Astrocyte (in vitro differentiated cells and primary cell): ENCODE measurements around the gene LRRFIP1. TPM values are rescaled to one million over a fixed set of nuclear protein-coding genes. Genes with fewer than 3 reads are reported as not detected.
"Not testable (repeated sequence)": the region's sequence is repeated elsewhere in the genome, so short reads cannot be mapped to it uniquely, and the experiment has no call there.

ENCODE experiments used
- DNase-seq: peaks from one replicate; pipeline ENCODE4 v3.0.0-alpha.2; 2010; ENCODE audit warnings: low read depth
- FAIRE-seq: peaks from 2 replicates; lab custom pipeline; 2011; peaks lifted over from hg19 to GRCh38; lab: Jason Lieb, UNC
- H2AFZ ChIP-seq: 2 replicates; pipeline ENCODE4 v1.6.0; 2012; ENCODE audit warnings: low read depth, low read length, inconsistent platforms
- H3K27ac ChIP-seq: 2 replicates; pipeline ENCODE4 v1.5.1; 2011; ENCODE audit warnings: low read depth, low read length, inconsistent platforms
- H3K27me3 ChIP-seq: 2 replicates; pipeline ENCODE4 v1.6.0; 2011; ENCODE audit warnings: low read length, inconsistent platforms; ENCODE audit not compliant: insufficient read depth
- H3K36me3 ChIP-seq: 2 replicates; pipeline ENCODE4 v1.5.1; 2011; ENCODE audit warnings: low read length, inconsistent platforms; ENCODE audit not compliant: insufficient read depth
- H3K4me1 ChIP-seq: 2 replicates; pipeline ENCODE4 v1.5.1; 2011; ENCODE audit warnings: low read length, inconsistent platforms; ENCODE audit not compliant: insufficient read depth
- H3K4me2 ChIP-seq: 2 replicates; pipeline ENCODE4 v1.6.0; 2012; ENCODE audit warnings: low read length, inconsistent platforms
- H3K4me3 ChIP-seq: 2 replicates; pipeline ENCODE4 v1.5.1; 2011; ENCODE audit warnings: low read depth, mild to moderate bottlenecking, low read length, inconsistent platforms; ENCODE audit not compliant: insufficient read depth
- H3K79me2 ChIP-seq: 2 replicates; pipeline ENCODE4 v1.6.0; 2012; ENCODE audit warnings: mild to moderate bottlenecking, low read length, inconsistent platforms; ENCODE audit not compliant: insufficient read depth
- H3K9ac ChIP-seq: 2 replicates; pipeline ENCODE4 v1.6.0; 2012; ENCODE audit warnings: mild to moderate bottlenecking, low read length, inconsistent platforms
- H3K9me3 ChIP-seq: 2 replicates; pipeline ENCODE4 v1.5.1; 2012; ENCODE audit warnings: low read depth, mild to moderate bottlenecking, low read length, inconsistent platforms; ENCODE audit not compliant: insufficient read depth
- H4K20me1 ChIP-seq: 2 replicates; pipeline ENCODE4 v1.6.0; 2012; ENCODE audit warnings: low read length, inconsistent platforms; ENCODE audit not compliant: insufficient read depth
- H3K27ac Mint-ChIP-seq: one replicate; pipeline ENCODE4 v1.8.0; 2021; ENCODE audit warnings: mild to moderate bottlenecking, mixed read lengths; ENCODE audit not compliant: unreplicated experiment
- H3K27me3 Mint-ChIP-seq: one replicate; pipeline ENCODE4 v1.8.0; 2021; ENCODE audit warnings: low read depth, mixed read lengths; ENCODE audit not compliant: unreplicated experiment
- H3K36me3 Mint-ChIP-seq: one replicate; pipeline ENCODE4 v1.8.0; 2021; ENCODE audit warnings: low read depth, mixed read lengths; ENCODE audit not compliant: unreplicated experiment
- H3K4me1 Mint-ChIP-seq: one replicate; pipeline ENCODE4 v1.8.0; 2021; ENCODE audit warnings: low read depth, mixed read lengths; ENCODE audit not compliant: unreplicated experiment
- H3K4me3 Mint-ChIP-seq: one replicate; pipeline ENCODE4 v1.8.0; 2021; ENCODE audit warnings: mild to moderate bottlenecking, moderate library complexity, mixed read lengths; ENCODE audit not compliant: unreplicated experiment
- H3K9me3 Mint-ChIP-seq: one replicate; pipeline ENCODE4 v1.8.0; 2021; ENCODE audit warnings: mild to moderate bottlenecking, mixed read lengths; ENCODE audit not compliant: unreplicated experiment
- EZH2 ChIP-seq: IDR thresholded peaks from 2 replicates; pipeline ENCODE4 v1.6.1; 2012; ENCODE audit warnings: mild to moderate bottlenecking, low read length, inconsistent platforms; ENCODE audit not compliant: insufficient read depth
- total RNA-seq: library from RNA; stranded (reverse); gene quantifications from 2 replicates; pipeline ENCODE4 v1.2.1, GENCODE V29; 2021
- TF ChIP-seq, protein P1 (sequence below): IDR thresholded peaks from 2 replicates; pipeline ENCODE4 v1.5.1; 2011; ENCODE audit warnings: low read depth, mild to moderate bottlenecking, inconsistent platforms, low read length, moderate library complexity; ENCODE audit not compliant: insufficient read depth

The LRRFIP1 gene
- total RNA-seq, 1 donor from 2014 or later, result 83.3 TPM

DNA sequence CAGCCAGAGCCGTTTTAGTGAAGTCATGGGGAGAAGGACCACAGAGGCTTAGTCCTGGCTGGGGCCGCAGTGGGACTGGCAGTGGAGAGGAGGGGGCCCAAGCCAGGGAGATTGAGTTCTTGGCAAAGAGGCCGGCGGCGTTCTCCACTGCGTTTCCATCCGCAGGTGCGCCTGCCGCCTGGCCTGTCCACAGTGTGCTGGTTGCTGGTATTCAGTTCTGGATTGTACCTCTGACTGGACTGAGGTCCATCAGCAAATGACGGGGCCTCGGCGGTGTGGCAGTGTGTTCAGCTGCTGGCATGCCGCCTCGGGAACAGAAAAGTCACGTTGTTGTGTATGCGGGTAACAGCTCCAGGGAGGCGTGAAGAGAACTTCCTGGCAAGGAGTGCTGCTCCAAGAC lies 36.8 kb downstream of the LRRFIP1 start:
- H3K9ac ChIP-seq, result no peak overlapping the region
- H3K27me3 Mint-ChIP-seq, result peaks cover 4% of the 10 kb centered on the region
- no peak overlapping the region for H3K4me3 ChIP-seq
- H3K36me3 ChIP-seq, result no peaks in the 10 kb centered on the region
- H3K79me2 ChIP-seq, result peaks cover 5% of the 10 kb centered on the region
- DNase-seq, result no peak
- TF ChIP-seq, protein P1, sequence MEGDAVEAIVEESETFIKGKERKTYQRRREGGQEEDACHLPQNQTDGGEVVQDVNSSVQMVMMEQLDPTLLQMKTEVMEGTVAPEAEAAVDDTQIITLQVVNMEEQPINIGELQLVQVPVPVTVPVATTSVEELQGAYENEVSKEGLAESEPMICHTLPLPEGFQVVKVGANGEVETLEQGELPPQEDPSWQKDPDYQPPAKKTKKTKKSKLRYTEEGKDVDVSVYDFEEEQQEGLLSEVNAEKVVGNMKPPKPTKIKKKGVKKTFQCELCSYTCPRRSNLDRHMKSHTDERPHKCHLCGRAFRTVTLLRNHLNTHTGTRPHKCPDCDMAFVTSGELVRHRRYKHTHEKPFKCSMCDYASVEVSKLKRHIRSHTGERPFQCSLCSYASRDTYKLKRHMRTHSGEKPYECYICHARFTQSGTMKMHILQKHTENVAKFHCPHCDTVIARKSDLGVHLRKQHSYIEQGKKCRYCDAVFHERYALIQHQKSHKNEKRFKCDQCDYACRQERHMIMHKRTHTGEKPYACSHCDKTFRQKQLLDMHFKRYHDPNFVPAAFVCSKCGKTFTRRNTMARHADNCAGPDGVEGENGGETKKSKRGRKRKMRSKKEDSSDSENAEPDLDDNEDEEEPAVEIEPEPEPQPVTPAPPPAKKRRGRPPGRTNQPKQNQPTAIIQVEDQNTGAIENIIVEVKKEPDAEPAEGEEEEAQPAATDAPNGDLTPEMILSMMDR, result no peak
- no peak for TF ChIP-seq EZH2
- no peak overlapping the region for H3K27ac Mint-ChIP-seq
- peaks cover 14% of the 10 kb centered on the region for H3K4me1 ChIP-seq
- H3K4me3 Mint-ChIP-seq, result no peak overlapping the region
- no peak overlapping the region for H2AFZ ChIP-seq
- H3K9me3 Mint-ChIP-seq, result no peaks in the 10 kb centered on the region
- no peaks in the 10 kb centered on the region for H3K9me3 ChIP-seq
- H3K27ac ChIP-seq, result no peak overlapping the region
- peaks cover 7% of the 10 kb centered on the region for H4K20me1 ChIP-seq
- no peaks in the 10 kb centered on the region for H3K27me3 ChIP-seq
- H3K4me1 Mint-ChIP-seq, result peaks cover 7% of the 10 kb centered on the region
- FAIRE-seq, result no peak
- H3K4me2 ChIP-seq, result no peak overlapping the region
- no peaks in the 10 kb centered on the region for H3K36me3 Mint-ChIP-seq

DNA sequence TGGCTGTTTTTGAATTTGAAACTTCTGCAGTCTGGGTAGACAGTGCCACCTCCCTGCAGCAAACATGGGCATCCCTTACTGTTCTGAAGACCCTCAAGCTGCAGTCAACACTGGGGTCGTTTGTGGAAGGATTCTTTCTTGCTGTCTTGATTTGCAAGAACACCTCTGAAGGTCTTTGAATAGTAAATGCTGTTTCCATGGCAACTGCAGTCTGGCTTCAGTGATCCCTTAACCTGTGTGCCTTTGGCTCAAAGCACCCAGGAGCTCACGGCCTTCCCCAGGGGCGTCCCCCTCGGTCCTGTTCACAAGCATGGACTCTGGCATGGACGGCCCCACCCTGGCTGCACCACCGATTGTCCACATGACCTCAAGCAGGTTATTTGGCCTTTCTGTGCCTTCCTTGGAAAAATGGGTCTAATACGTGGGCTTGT lies 38.3 kb downstream of the LRRFIP1 start:
- H3K4me2 ChIP-seq, result no peak overlapping the region
- H3K9me3 Mint-ChIP-seq, result no peaks in the 10 kb centered on the region
- TF ChIP-seq, protein P1, result no peak
- no peak for TF ChIP-seq EZH2
- H3K79me2 ChIP-seq, result peaks cover 9% of the 10 kb centered on the region
- no peak overlapping the region for H3K4me3 ChIP-seq
- H4K20me1 ChIP-seq, result peaks cover 7% of the 10 kb centered on the region
- no peaks in the 10 kb centered on the region for H3K27me3 ChIP-seq
- H3K4me1 Mint-ChIP-seq, result peaks cover 17% of the 10 kb centered on the region
- H3K27ac ChIP-seq, result no peak overlapping the region
- H3K27ac Mint-ChIP-seq, result no peak overlapping the region
- H3K36me3 ChIP-seq, result no peaks in the 10 kb centered on the region
- H2AFZ ChIP-seq, result no peak overlapping the region
- H3K9me3 ChIP-seq, result no peaks in the 10 kb centered on the region
- H3K4me3 Mint-ChIP-seq, result no peak overlapping the region
- no peak overlapping the region for H3K9ac ChIP-seq
- no peak for FAIRE-seq
- DNase-seq, result no peak
- H3K4me1 ChIP-seq, result peaks cover 28% of the 10 kb centered on the region
- no peaks in the 10 kb centered on the region for H3K36me3 Mint-ChIP-seq
- peaks cover 4% of the 10 kb centered on the region for H3K27me3 Mint-ChIP-seq

DNA sequence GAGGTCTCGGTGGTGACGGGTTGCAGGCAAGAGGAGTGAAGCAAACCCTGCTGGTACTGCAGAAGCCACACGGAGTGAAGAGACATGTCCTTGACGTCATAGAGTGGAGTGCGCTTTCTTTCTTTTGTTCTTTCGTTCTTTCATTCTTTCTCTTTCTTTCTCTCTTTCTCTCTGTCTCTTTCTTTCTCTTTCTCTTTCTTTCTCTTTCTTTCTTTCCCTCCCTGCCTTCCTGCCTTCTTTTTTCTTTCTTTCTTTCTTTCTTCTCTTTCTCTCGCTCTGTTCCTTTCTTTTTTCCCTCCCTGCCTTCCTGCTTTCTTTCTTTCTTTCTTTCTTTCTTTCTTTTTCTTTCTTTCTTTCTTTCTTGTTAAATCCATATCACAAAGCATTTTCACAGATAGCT lies 39.2 kb downstream of the LRRFIP1 start:
- H3K9me3 ChIP-seq, result no peaks in the 10 kb centered on the region
- peaks cover 7% of the 10 kb centered on the region for H4K20me1 ChIP-seq
- Mint-ChIP-seq H3K9me3 (no peaks in the 10 kb centered on the region), H3K27me3 (peaks cover 4% of the 10 kb centered on the region), H3K36me3 (peaks cover 2% of the 10 kb centered on the region), H3K27ac (no peak overlapping the region), H3K4me1 (peaks cover 21% of the 10 kb centered on the region), H3K4me3 (no peak overlapping the region)
- H3K79me2 ChIP-seq, result peaks cover 15% of the 10 kb centered on the region
- no peak overlapping the region for H3K27ac ChIP-seq
- no peak overlapping the region for H2AFZ ChIP-seq
- TF ChIP-seq, protein P1, result no peak
- TF ChIP-seq EZH2, result no peak
- H3K36me3 ChIP-seq, result no peaks in the 10 kb centered on the region
- no peak overlapping the region for H3K4me3 ChIP-seq
- H3K4me1 ChIP-seq, result peaks cover 30% of the 10 kb centered on the region
- no peak for FAIRE-seq
- H3K4me2 ChIP-seq, result no peak overlapping the region
- H3K9ac ChIP-seq, result no peak overlapping the region
- DNase-seq, result no peak
- no peaks in the 10 kb centered on the region for H3K27me3 ChIP-seq

DNA sequence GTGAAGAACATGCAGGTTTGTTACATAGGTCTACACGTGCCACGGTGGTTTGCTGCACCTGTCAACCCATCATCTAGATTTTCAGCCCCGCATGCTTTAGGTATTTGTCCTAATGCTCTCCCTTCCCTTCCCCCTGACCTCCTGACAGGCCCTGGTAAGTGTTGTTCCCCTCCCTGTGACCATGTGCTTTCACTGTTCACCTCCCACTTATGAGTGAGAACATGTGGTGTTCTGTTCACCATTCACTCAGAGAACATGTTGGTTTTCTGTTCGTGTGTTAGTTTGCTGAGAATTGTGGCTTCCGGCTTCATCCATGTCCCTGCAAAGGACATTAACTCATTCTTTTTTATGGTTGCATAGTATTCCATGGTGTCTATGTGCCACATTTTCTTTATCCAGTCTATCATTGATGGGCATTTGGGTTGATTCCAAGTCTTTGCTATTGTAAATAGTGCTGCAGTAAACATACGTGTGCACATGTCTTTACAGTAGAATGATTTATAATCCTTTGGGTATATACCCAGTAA lies 39.7 kb downstream of the LRRFIP1 start:
- not testable (repeated sequence) for H3K27me3 ChIP-seq, H3K27ac Mint-ChIP-seq, H3K4me3 ChIP-seq, H3K9me3 Mint-ChIP-seq, DNase-seq, H3K36me3 ChIP-seq, H3K4me3 Mint-ChIP-seq, H4K20me1 ChIP-seq, H3K4me2 ChIP-seq, H3K9me3 ChIP-seq, H3K36me3 Mint-ChIP-seq, H2AFZ ChIP-seq, H3K27me3 Mint-ChIP-seq, FAIRE-seq, H3K9ac ChIP-seq, H3K27ac ChIP-seq
- Histone ChIP-seq H3K4me1 (peaks cover 30% of the 10 kb centered on the region), H3K79me2 (peaks cover 16% of the 10 kb centered on the region)
- H3K4me1 Mint-ChIP-seq, result peaks cover 21% of the 10 kb centered on the region
